ENCODE data around the gene CNTFR.

CNTFR gene

DNA sequence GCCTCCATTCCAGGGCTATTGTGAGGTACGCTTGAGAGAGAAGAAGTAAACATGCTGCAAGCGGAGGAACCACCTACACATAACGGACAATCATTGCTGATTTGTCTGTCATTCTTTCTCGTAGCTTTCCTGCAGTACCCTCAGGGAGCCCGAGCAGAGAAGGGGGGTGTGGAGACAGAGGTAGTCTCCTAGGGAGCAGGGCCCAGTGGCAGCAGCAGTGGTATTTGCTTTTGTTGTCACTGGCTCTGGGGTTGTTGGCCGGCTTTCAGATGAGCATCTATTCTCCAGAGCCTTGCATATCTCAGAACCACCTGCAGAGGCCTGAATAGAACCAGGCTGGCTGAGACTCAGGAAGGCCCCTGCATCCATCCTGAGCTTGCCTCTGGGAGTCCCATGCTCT is 86.6 kb downstream of the CNTFR start:
- DNase-seq: no peak

DNA sequence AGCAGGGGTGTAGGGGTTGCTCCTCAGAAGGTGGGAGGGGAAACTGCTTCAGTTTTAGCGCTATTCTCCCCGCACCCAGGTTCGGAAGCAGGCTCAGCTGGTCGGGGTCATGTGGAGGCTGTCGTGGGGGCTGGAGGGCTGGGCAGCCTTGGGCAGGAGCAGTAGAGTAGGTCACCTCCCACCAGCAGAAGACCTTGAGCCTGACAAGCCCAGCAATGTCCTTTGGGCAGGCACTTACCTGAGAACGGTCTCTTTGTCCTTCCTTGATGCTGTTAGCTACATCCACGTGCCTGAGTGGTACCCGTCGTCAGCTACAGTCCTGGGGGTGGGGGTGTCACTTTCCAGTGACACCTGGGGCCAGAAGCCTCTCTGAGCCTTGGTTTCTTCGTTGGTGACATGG is 87.1 kb downstream of the CNTFR start:
- no peak for DNase-seq

DNA sequence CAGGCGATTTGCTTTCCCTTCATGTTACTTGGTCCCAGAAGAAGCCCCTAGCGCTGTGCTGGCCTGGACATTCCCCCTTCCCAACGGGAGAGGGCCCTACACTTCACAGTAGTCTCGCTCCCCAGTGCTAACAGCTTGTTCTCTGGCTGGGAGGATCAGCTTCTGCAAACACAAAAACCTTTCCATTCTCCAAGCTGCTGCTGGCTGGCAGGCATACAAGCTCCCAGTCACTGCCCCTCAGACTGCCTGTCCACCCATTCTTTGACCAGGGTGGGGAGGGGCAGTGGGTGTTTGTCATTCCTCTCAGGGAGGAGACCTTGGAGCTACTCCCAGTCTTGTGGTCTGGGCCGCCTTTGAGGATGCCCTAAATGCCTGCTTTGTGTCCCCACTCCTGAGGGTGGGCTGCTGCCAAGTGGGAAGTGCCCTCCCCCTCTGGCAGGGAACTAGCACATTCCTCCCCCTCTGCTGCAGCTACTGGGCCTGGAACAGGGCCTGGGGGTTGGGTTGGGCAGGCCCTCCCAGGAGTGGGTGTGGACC is 87.6 kb downstream of the CNTFR start:
- no peak for DNase-seq
